Measurements from ENCODE around the gene FEM1C.

Gene FEM1C

GRCh38 chr5:115522832-115523403 lies 21.7 kb downstream of the FEM1C start:
- Histone ChIP-seq H3K4me1 (ENCODE audit: control insufficient read depth, insufficient read depth, low read length, poor library complexity, severe bottlenecking) (no peaks in the 10 kb centered on the region), H3K4me3 (ENCODE audit: extremely low read depth, insufficient read depth, low read length, poor library complexity, severe bottlenecking) (no peak overlapping the region), H3K27ac (ENCODE audit: low read depth, low read length, severe bottlenecking) (no peak overlapping the region), H3K36me3 (ENCODE audit: control insufficient read depth, insufficient read depth, low read length) (peaks cover 28% of the 10 kb centered on the region), H3K9me3 (ENCODE audit: control insufficient read depth, low read length) (no peaks in the 10 kb centered on the region)

DNA sequence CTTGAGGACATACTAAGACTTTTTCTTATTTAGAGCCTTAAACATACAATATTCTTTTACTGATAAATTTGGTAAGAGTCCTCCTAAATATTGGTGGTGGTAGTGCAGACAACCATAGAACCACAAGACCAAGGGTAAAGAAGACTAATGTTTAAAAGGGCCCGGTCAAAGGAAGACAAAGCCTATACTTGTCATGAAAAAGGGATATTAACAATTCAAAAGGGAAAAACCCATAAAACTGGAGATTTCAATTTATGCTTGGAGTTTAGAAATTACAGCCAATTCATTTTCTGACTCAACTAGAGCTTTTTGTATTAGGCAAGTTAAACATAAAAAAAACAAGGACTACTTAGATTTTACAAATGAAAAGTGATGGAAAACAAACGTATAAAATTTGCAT lies 24.4 kb downstream of the FEM1C start:
- Histone ChIP-seq H3K36me3 (ENCODE audit: control insufficient read depth, insufficient read depth, low read length) (peaks cover 17% of the 10 kb centered on the region), H3K27ac (ENCODE audit: low read depth, low read length, severe bottlenecking) (no peak overlapping the region), H3K4me1 (ENCODE audit: control insufficient read depth, insufficient read depth, low read length, poor library complexity, severe bottlenecking) (no peaks in the 10 kb centered on the region), H3K4me3 (ENCODE audit: extremely low read depth, insufficient read depth, low read length, poor library complexity, severe bottlenecking) (no peak overlapping the region), H3K9me3 (ENCODE audit: control insufficient read depth, low read length) (no peaks in the 10 kb centered on the region)
- WGBS, 2 experiments (ENCODE audit: insufficient coverage in 2 of 2), result no CpG with 5 or more reads among the region's 2 CpGs

DNA sequence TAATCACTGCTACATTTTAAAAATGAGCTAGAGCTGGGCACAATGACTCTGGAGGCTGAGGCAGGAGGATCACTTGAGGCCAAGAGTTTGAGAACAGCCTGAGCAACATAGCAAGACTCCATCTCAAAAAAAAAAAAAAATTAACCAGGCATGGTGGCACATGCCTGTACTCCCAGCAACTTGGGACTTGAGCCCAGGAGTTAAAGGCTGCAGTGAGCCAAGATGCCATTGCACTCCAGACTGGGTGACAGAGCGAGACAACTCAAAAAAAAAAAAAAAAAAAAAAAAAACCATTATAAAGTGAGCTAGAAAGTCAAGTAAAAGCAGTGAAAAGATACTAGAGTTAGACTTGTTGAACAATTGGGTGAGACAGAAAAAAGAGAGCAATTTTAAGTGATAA lies 28.2 kb downstream of the FEM1C start:
- no peak overlapping the region for H3K27ac ChIP-seq (ENCODE audit: low read depth, low read length, severe bottlenecking)
- H3K9me3 ChIP-seq (ENCODE audit: control insufficient read depth, low read length), result no peaks in the 10 kb centered on the region
- H3K4me1 ChIP-seq (ENCODE audit: control insufficient read depth, insufficient read depth, low read length, poor library complexity, severe bottlenecking), result no peaks in the 10 kb centered on the region
- H3K4me3 ChIP-seq (ENCODE audit: extremely low read depth, insufficient read depth, low read length, poor library complexity, severe bottlenecking), result no peak overlapping the region
- no peaks in the 10 kb centered on the region for H3K36me3 ChIP-seq (ENCODE audit: control insufficient read depth, insufficient read depth, low read length)
- no CpG with 5 or more reads among the region's 1 CpG for WGBS, 2 experiments (ENCODE audit: insufficient coverage in 2 of 2)

DNA sequence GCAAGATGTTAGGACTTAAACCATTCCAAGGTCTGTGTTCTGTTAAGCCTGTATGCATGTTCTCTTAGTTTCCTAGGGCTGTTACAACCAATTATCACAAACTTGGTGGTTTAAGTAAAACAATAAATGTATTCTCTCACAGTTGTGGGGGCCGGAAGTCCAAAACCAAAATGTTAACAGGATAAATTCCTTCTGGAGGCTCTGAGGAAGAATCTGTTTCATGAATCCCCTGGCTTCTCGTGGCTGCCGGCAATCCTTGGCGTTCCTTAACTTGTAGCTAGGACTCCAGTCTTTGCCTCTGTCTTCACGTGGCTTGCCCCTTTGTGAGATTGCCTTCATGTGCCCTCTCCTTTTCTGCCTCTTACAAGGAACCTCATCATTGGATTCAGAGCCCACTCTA lies 30.4 kb downstream of the FEM1C start:
- H3K27ac ChIP-seq (ENCODE audit: low read depth, low read length, severe bottlenecking), result no peak overlapping the region
- WGBS, 2 experiments (ENCODE audit: insufficient coverage in 2 of 2), result 92 to 94% methylated on average over 5 of the region's 5 CpGs
- H3K4me3 ChIP-seq (ENCODE audit: extremely low read depth, insufficient read depth, low read length, poor library complexity, severe bottlenecking), result no peak overlapping the region
- H3K4me1 ChIP-seq (ENCODE audit: control insufficient read depth, insufficient read depth, low read length, poor library complexity, severe bottlenecking), result no peaks in the 10 kb centered on the region
- H3K9me3 ChIP-seq (ENCODE audit: control insufficient read depth, low read length), result no peaks in the 10 kb centered on the region
- no peaks in the 10 kb centered on the region for H3K36me3 ChIP-seq (ENCODE audit: control insufficient read depth, insufficient read depth, low read length)

DNA sequence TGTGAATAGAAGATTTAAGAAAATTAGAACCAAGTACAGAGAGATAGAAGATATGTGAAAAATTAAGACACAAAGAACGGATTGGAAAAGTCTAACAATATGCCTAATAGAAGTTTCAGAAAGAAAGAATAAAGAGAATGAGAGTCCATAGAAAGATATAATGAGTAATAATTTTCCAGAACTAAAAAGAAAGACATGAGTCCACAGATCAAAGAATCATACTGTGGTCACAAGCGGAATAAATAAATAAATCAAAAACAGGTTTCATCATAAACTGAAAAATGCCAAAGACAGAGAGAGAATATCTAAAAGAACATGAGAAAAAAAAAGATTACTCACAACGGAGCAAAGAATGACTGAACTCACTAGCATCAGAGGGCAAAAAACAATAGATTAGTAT lies 32.9 kb downstream of the FEM1C start:
- Histone ChIP-seq H3K4me3 (ENCODE audit: extremely low read depth, insufficient read depth, low read length, poor library complexity, severe bottlenecking) (no peak overlapping the region), H3K4me1 (ENCODE audit: control insufficient read depth, insufficient read depth, low read length, poor library complexity, severe bottlenecking) (no peaks in the 10 kb centered on the region), H3K9me3 (ENCODE audit: control insufficient read depth, low read length) (no peaks in the 10 kb centered on the region), H3K36me3 (ENCODE audit: control insufficient read depth, insufficient read depth, low read length) (no peaks in the 10 kb centered on the region), H3K27ac (ENCODE audit: low read depth, low read length, severe bottlenecking) (no peak overlapping the region)
- WGBS, 2 experiments (ENCODE audit: insufficient coverage in 2 of 2), result 86% methylated on average over 1 of the region's 3 CpGs; no CpG with 5 or more reads in 1 of the 2 experiments

- Histone ChIP-seq H3K4me1 (ENCODE audit: control insufficient read depth, insufficient read depth, low read length, poor library complexity, severe bottlenecking) (no peaks in the 10 kb centered on the region), H3K27ac (ENCODE audit: low read depth, low read length, severe bottlenecking) (no peak overlapping the region), H3K9me3 (ENCODE audit: control insufficient read depth, low read length) (no peaks in the 10 kb centered on the region), H3K4me3 (ENCODE audit: extremely low read depth, insufficient read depth, low read length, poor library complexity, severe bottlenecking) (no peak overlapping the region), H3K36me3 (ENCODE audit: control insufficient read depth, insufficient read depth, low read length) (no peaks in the 10 kb centered on the region)
- WGBS, 2 experiments (ENCODE audit: insufficient coverage in 2 of 2), result no CpG with 5 or more reads among the region's 1 CpG
These were observed 34.4 kb downstream of the FEM1C start for GRCh38 chr5:115510145-115510645.

GRCh38 chr5:115509547-115509946 lies 35.0 kb downstream of the FEM1C start:
- no peaks in the 10 kb centered on the region for H3K4me1 ChIP-seq (ENCODE audit: control insufficient read depth, insufficient read depth, low read length, poor library complexity, severe bottlenecking)
- no peaks in the 10 kb centered on the region for H3K36me3 ChIP-seq (ENCODE audit: control insufficient read depth, insufficient read depth, low read length)
- WGBS, 2 experiments (ENCODE audit: insufficient coverage in 2 of 2), result 93% methylated on average over 2 of the region's 2 CpGs; no CpG with 5 or more reads in 1 of the 2 experiments
- H3K27ac ChIP-seq (ENCODE audit: low read depth, low read length, severe bottlenecking), result no peak overlapping the region
- no peak overlapping the region for H3K4me3 ChIP-seq (ENCODE audit: extremely low read depth, insufficient read depth, low read length, poor library complexity, severe bottlenecking)
- H3K9me3 ChIP-seq (ENCODE audit: control insufficient read depth, low read length), result no peaks in the 10 kb centered on the region

DNA sequence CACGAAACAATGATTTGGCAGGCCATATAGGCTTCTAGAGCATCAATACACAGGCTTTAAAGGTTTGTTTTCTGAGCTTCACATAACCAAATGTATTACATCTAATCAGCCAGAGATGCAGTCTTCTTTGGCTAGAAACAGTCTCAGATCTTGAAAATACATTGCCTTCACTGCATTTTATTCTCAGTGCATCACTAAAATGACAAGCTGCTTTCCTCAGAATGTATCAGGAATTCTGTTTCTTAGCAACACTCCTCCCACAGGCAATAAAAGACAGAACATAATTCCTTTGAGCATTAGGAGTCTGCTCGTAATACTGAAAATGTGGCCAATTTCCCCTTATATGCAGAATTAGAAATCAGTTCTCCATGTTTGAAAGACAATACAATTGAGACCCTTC lies 36.9 kb downstream of the FEM1C start:
- no peak overlapping the region for H3K4me3 ChIP-seq (ENCODE audit: extremely low read depth, insufficient read depth, low read length, poor library complexity, severe bottlenecking)

DNA sequence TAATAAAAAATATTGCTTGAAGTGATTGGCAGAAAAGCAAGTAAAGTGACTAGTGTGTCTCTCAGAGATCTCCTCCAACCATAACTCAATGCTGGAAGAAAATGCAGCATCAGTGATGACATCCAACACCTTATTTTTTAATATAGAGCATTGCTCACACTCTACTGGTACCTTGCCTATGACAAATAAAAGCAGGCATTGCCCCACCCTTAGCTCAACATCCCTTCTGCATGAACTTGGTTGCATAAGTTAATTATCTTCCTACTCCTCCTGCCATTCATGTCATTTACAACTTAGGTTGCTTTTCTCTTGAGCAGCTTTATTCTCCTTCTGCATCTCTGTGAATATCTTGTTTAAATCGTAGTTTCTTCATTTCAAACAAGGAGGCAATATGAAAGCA lies 41.2 kb downstream of the FEM1C start:
- Histone ChIP-seq H3K36me3 (ENCODE audit: control insufficient read depth, insufficient read depth, low read length) (no peaks in the 10 kb centered on the region), H3K4me3 (ENCODE audit: extremely low read depth, insufficient read depth, low read length, poor library complexity, severe bottlenecking) (no peak overlapping the region), H3K4me1 (ENCODE audit: control insufficient read depth, insufficient read depth, low read length, poor library complexity, severe bottlenecking) (no peaks in the 10 kb centered on the region), H3K27ac (ENCODE audit: low read depth, low read length, severe bottlenecking) (no peak overlapping the region), H3K9me3 (ENCODE audit: control insufficient read depth, low read length) (no peaks in the 10 kb centered on the region)
- no CpG with 5 or more reads among the region's 1 CpG for whole genome bisulfite sequencing, 2 experiments (ENCODE audit: insufficient coverage in 2 of 2)

More for the DNA sequence above, 36.9 kb downstream of the FEM1C start:
- Histone ChIP-seq H3K27ac (ENCODE audit: low read depth, low read length, severe bottlenecking) (no peak overlapping the region), H3K36me3 (ENCODE audit: control insufficient read depth, insufficient read depth, low read length) (no peaks in the 10 kb centered on the region), H3K4me1 (ENCODE audit: control insufficient read depth, insufficient read depth, low read length, poor library complexity, severe bottlenecking) (no peaks in the 10 kb centered on the region), H3K9me3 (ENCODE audit: control insufficient read depth, low read length) (no peaks in the 10 kb centered on the region)
- 100% methylated on average over 1 of the region's 2 CpGs for WGBS, 2 experiments (ENCODE audit: insufficient coverage in 2 of 2)

DNA sequence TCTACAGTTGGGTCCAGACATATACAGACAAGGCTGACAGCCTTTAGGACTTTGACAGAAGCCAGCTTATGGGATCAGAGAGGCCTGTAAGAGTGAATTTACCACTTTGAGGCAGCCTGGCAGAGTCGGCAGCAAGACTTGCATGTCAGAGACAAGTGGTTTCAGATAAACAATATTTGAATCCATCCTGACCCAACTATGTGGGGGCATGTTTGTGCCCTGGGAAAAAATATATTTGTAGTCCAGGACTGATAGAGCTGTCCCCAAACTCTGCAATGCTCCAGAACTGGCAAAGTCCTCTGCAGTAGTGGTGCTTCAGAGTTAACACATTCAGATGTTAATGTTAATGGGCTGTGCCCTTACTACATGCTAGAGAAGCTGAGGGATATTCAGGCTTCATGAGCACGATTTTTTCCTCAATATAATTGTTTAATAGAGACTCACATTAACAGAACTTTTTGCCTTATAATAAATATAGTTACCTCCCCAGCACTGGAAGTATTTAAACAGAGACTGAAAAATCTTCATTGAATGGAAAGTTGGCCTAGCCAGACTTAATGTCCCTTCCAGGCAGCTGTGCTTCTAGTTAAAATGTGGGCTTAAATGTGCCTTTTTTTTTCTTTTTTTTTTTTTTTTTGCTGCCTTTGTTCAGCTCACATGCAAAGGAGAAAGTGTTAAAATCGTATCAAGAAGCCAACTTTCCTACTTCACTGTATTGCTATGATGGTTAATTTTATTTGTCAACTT lies 42.9 kb downstream of the FEM1C start:
- no CpG with 5 or more reads among the region's 3 CpGs for WGBS, 2 experiments (ENCODE audit: insufficient coverage in 2 of 2)
- Histone ChIP-seq H3K9me3 (ENCODE audit: control insufficient read depth, low read length) (no peaks in the 10 kb centered on the region), H3K27ac (ENCODE audit: low read depth, low read length, severe bottlenecking) (no peak overlapping the region), H3K36me3 (ENCODE audit: control insufficient read depth, insufficient read depth, low read length) (no peaks in the 10 kb centered on the region), H3K4me1 (ENCODE audit: control insufficient read depth, insufficient read depth, low read length, poor library complexity, severe bottlenecking) (no peaks in the 10 kb centered on the region), H3K4me3 (ENCODE audit: extremely low read depth, insufficient read depth, low read length, poor library complexity, severe bottlenecking) (no peak overlapping the region)

DNA sequence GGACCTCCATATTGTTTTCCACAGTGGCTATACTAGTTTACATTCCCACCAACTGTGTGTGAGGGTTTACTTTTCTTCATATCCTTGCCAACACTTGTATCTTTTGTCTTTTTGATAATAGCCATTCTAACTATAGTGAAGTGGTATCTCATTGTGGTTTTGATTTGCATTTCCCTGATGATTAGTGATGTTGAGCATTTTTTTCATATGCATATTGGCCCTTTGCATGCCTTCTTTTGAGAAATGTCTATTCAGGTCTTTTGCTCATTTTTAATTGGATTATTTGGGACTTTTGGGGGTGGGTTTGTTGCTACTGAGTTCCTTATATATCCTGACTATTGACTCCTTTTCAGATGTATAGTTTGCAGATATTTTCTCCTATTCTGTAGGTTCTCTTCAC lies 44.4 kb downstream of the FEM1C start:
- Histone ChIP-seq H3K36me3 (ENCODE audit: control insufficient read depth, insufficient read depth, low read length) (no peaks in the 10 kb centered on the region), H3K27ac (ENCODE audit: low read depth, low read length, severe bottlenecking) (no peak overlapping the region), H3K4me1 (ENCODE audit: control insufficient read depth, insufficient read depth, low read length, poor library complexity, severe bottlenecking) (no peaks in the 10 kb centered on the region), H3K4me3 (ENCODE audit: extremely low read depth, insufficient read depth, low read length, poor library complexity, severe bottlenecking) (no peak overlapping the region), H3K9me3 (ENCODE audit: control insufficient read depth, low read length) (no peaks in the 10 kb centered on the region)

Measured in mesodermal cell (in vitro differentiated cells).